CD14-positive monocyte (primary cell): Measurements from ENCODE around the gene CATSPERB. TPM values are rescaled to one million over a fixed set of nuclear protein-coding genes. Genes with fewer than 3 reads are reported as not detected.

Experiments used
- DNase-seq, 3 donors: peaks; one replicate each; pipeline ENCODE4 v3.0.0-alpha.2; 2011 to 2022
- H2AFZ ChIP-seq: 2 replicates; pipeline ENCODE4 v1.6.0; 2012; ENCODE audit warnings: mild to moderate bottlenecking, low read depth, low read length, inconsistent platforms; ENCODE audit not compliant: insufficient read depth, poor library complexity, severe bottlenecking
- H3K27ac ChIP-seq, 2 donors: 1 replicate in 1 of 2; 2 replicates in 1 of 2; pipeline ENCODE4 v1.5.1; 2012 to 2013; ENCODE audit warnings: low read length in 2 of 2, control low read depth in 1 of 2, inconsistent platforms in 1 of 2, low read depth in 1 of 2, mild to moderate bottlenecking in 1 of 2
- H3K27me3 ChIP-seq, 2 donors: one replicate each; pipeline versions ENCODE4 v1.6.0 to v1.6.1; 2011 to 2013; ENCODE audit warnings: low read length in 2 of 2; ENCODE audit not compliant: control insufficient read depth in 2 of 2, insufficient read depth in 2 of 2
- H3K36me3 ChIP-seq, 2 donors: replicated peaks in 1 of 2; 1 replicate in 1 of 2; 2 replicates in 1 of 2; pipeline versions ENCODE4 v1.5.1 to v1.6.1; 2012 to 2013; ENCODE audit warnings: low read length in 2 of 2, control low read depth in 1 of 2, inconsistent platforms in 1 of 2, mild to moderate bottlenecking in 1 of 2; ENCODE audit not compliant: insufficient read depth in 2 of 2, control insufficient read depth in 1 of 2
- H3K4me1 ChIP-seq, 2 donors: 1 replicate in 1 of 2; 2 replicates in 1 of 2; pipeline versions ENCODE4 v1.5.1 to v1.6.1; 2012 to 2013; ENCODE audit warnings: low read length in 2 of 2, control low read depth in 1 of 2, inconsistent platforms in 1 of 2, mild to moderate bottlenecking in 1 of 2, moderate library complexity in 1 of 2; ENCODE audit not compliant: insufficient read depth in 2 of 2, control insufficient read depth in 1 of 2
- H3K4me2 ChIP-seq: replicated peaks from 2 replicates; pipeline ENCODE3; 2012; ENCODE audit warnings: low read length, moderate library complexity, mild to moderate bottlenecking; ENCODE audit not compliant: poor library complexity, severe bottlenecking; ENCODE audit errors: extremely low read depth
- H3K4me3 ChIP-seq, 3 experiments: fragments of 200-600 bp in 1 of 3; sonication (generic) in 1 of 3; replicated peaks in 1 of 3; 1 replicate in 2 of 3; 2 replicates in 1 of 3; pipeline ENCODE4 v1.5.1; 2011 to 2013; ENCODE audit warnings: low read length in 3 of 3, mild to moderate bottlenecking in 3 of 3, control low read depth in 2 of 3, low read depth in 2 of 3, inconsistent platforms in 1 of 3, moderate library complexity in 1 of 3
- H3K79me2 ChIP-seq: 2 replicates; pipeline ENCODE4 v1.6.0; 2012; ENCODE audit warnings: mild to moderate bottlenecking, control low read depth, inconsistent platforms, low read length, moderate library complexity; ENCODE audit not compliant: insufficient read depth
- H3K9ac ChIP-seq: 2 replicates; pipeline ENCODE4 v1.6.0; 2017; ENCODE audit warnings: low read length, mild to moderate bottlenecking; ENCODE audit not compliant: insufficient read depth, poor library complexity, severe bottlenecking
- H3K9me3 ChIP-seq, 2 donors: replicated peaks in 1 of 2; 1 replicate in 1 of 2; 2 replicates in 1 of 2; pipeline versions ENCODE4 v1.5.1 to v1.6.1; 2012 to 2013; ENCODE audit warnings: low read length in 2 of 2, control low read depth in 1 of 2; ENCODE audit not compliant: control insufficient read depth in 1 of 2, insufficient read depth in 1 of 2
- H4K20me1 ChIP-seq: 2 replicates; pipeline ENCODE4 v1.6.0; 2012; ENCODE audit warnings: mild to moderate bottlenecking, low read length, control low read depth, moderate library complexity; ENCODE audit not compliant: insufficient read depth
- H3K27ac Mint-ChIP-seq, 7 donors: one replicate each; pipeline ENCODE4 v1.8.0; 2020; ENCODE audit warnings: mild to moderate bottlenecking in 7 of 7, mixed read lengths in 7 of 7, moderate library complexity in 6 of 7, inconsistent platforms in 2 of 7
- H3K27me3 Mint-ChIP-seq, 3 donors: one replicate each; pipeline ENCODE4 v1.8.0; 2021 to 2022; ENCODE audit warnings: low read depth in 3 of 3, mild to moderate bottlenecking in 3 of 3, mixed read lengths in 3 of 3, moderate library complexity in 3 of 3, inconsistent platforms in 1 of 3
- H3K36me3 Mint-ChIP-seq, 2 donors: one replicate each; pipeline ENCODE4 v1.8.0; 2020; ENCODE audit warnings: mixed read lengths in 2 of 2, inconsistent platforms in 1 of 2, mild to moderate bottlenecking in 1 of 2
- H3K4me1 Mint-ChIP-seq: one replicate; pipeline ENCODE4 v1.8.0; 2020; ENCODE audit warnings: mild to moderate bottlenecking, mixed read lengths
- H3K4me3 Mint-ChIP-seq, 2 donors: one replicate each; pipeline ENCODE4 v1.8.0; 2020; ENCODE audit warnings: mild to moderate bottlenecking in 2 of 2, mixed read lengths in 2 of 2, moderate library complexity in 1 of 2
- H3K9me3 Mint-ChIP-seq, 7 donors: one replicate each; pipeline ENCODE4 v1.8.0; 2020 to 2022; ENCODE audit warnings: mixed read lengths in 7 of 7, mild to moderate bottlenecking in 6 of 7, moderate library complexity in 6 of 7, inconsistent platforms in 2 of 7
- WGBS: methylation state at CpG from one replicate; pipeline ENCODE4 v1.1.5; 2013; ENCODE audit warnings: missing lambda C conversion rate; ENCODE audit not compliant: insufficient coverage; 5-methylcytosine and 5-hydroxymethylcytosine counted together
- intact Hi-C, 2 donors: fragments of 100-400 bp; cut with micrococcal nuclease; formaldehyde crosslinking; loops; one replicate each; pipeline versions ENCODE4 v1.15.0 to v1.15.1; 2023
- polyA plus RNA-seq, 3 donors: library from polyadenylated mRNA; depleted of rRNA in 1 of 3; unstranded in 2 of 3; stranded (reverse) in 1 of 3; fragments of 300-500 nt in 2 of 3; fragments of >200 nt in 1 of 3; fragmentation: Illumina TruSeq in 2 of 3; gene quantifications; 1 replicate in 2 of 3; 2 replicates in 1 of 3; pipeline ENCODE4 v1.2.3, GENCODE V29; 2012 to 2021
- TF ChIP-seq, protein P1 (sequence below): fragments of 200-600 bp; IDR thresholded peaks from one replicate; pipeline ENCODE4 v1.8.0; 2022; ENCODE audit warnings: antibody characterized with exemption, mild to moderate bottlenecking

The CATSPERB gene
- polyA plus RNA-seq, 3 donors = not detected

DNA sequence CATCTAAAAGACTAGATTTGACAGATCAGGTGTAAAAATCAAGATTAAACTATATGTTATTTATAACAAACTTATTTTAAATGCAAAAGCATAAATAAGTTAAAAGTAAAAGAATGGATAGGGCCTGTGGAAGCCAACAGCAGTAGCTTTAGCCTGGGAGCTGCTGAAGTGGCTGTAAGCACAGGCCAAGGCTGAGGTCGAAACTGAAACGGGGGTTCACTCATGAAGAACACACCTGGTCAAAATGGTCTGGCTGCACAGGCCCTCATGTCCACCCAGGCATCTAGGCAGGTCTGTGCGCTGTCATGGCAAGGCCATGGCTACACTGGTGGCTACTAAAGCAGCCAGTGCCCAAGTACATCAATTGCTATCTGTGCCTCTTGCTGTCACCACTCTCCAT is 23.1 kb downstream of the CATSPERB start:
- Mint-ChIP-seq H3K36me3 (no peaks in the 10 kb centered on the region), H3K27me3 (peaks cover 0 to 3% (median 0%) of the 10 kb centered on the region in 3 donors), H3K4me3 (no peak overlapping the region), H3K9me3 (peaks cover 0 to 13% (median 5%) of the 10 kb centered on the region in 7 donors), H3K27ac (no peak overlapping the region), H3K4me1 (no peaks in the 10 kb centered on the region)
- Histone ChIP-seq H3K9ac (no peak overlapping the region), H3K9me3 (peaks cover 0 to 8% of the 10 kb centered on the region in 2 donors), H3K4me2 (no peak overlapping the region), H3K79me2 (no peaks in the 10 kb centered on the region), H3K27ac (no peak overlapping the region), H2AFZ (no peak overlapping the region), H3K27me3 (no peaks in the 10 kb centered on the region), H4K20me1 (no peaks in the 10 kb centered on the region), H3K36me3 (no peaks in the 10 kb centered on the region), H3K4me1 (no peaks in the 10 kb centered on the region), H3K4me3 (no peak overlapping the region)
- TF ChIP-seq, protein P1, sequence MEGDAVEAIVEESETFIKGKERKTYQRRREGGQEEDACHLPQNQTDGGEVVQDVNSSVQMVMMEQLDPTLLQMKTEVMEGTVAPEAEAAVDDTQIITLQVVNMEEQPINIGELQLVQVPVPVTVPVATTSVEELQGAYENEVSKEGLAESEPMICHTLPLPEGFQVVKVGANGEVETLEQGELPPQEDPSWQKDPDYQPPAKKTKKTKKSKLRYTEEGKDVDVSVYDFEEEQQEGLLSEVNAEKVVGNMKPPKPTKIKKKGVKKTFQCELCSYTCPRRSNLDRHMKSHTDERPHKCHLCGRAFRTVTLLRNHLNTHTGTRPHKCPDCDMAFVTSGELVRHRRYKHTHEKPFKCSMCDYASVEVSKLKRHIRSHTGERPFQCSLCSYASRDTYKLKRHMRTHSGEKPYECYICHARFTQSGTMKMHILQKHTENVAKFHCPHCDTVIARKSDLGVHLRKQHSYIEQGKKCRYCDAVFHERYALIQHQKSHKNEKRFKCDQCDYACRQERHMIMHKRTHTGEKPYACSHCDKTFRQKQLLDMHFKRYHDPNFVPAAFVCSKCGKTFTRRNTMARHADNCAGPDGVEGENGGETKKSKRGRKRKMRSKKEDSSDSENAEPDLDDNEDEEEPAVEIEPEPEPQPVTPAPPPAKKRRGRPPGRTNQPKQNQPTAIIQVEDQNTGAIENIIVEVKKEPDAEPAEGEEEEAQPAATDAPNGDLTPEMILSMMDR = no peak
- DNase-seq = no peak
- intact Hi-C loops = no loop called here
- 87% methylated on average over 2 of the region's 3 CpGs for WGBS

DNA sequence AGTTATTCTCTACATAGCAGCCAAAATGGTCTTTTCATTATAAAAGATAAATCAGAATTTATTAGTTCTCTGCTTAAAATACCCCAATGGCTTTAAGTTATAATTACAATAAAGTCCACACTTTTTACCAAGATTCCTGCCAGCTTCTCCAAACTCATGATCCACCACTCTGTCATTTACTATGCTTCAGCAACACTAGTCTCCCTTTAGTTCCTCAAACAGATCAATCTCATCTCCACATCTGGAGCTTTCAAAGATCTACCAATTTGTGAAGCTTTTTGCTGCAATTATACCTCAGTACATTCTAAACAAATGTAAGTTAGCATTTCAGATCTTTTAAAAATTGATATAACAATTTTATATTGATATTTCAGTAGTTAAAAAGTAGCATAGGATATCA is 24.9 kb downstream of the CATSPERB start:
- no peak overlapping the region for H3K27ac ChIP-seq
- H3K36me3 ChIP-seq = no peaks in the 10 kb centered on the region
- H3K9me3 ChIP-seq = peaks cover 0 to 8% of the 10 kb centered on the region in 2 donors
- no peaks in the 10 kb centered on the region for H3K27me3 ChIP-seq
- H3K27me3 Mint-ChIP-seq = peaks cover 0 to 3% (median 0%) of the 10 kb centered on the region in 3 donors
- TF ChIP-seq, protein P1 = no peak
- H3K79me2 ChIP-seq = no peaks in the 10 kb centered on the region
- H3K27ac Mint-ChIP-seq = no peak overlapping the region
- no peak overlapping the region for H3K4me3 Mint-ChIP-seq
- H2AFZ ChIP-seq = no peak overlapping the region
- no peak overlapping the region for H3K9ac ChIP-seq
- peaks cover 0 to 13% (median 5%) of the 10 kb centered on the region in 7 donors for H3K9me3 Mint-ChIP-seq
- no peak overlapping the region for H3K4me2 ChIP-seq
- intact Hi-C loops = no loop called here
- no peaks in the 10 kb centered on the region for H3K36me3 Mint-ChIP-seq
- no peaks in the 10 kb centered on the region for H3K4me1 ChIP-seq
- no peak for DNase-seq
- H4K20me1 ChIP-seq = no peaks in the 10 kb centered on the region
- no peak overlapping the region for H3K4me3 ChIP-seq
- no peaks in the 10 kb centered on the region for H3K4me1 Mint-ChIP-seq
